Mesothelial cell of epicardium (in vitro differentiated cells): ENCODE data around the gene CENPA. TPM values are rescaled to one million over a fixed set of nuclear protein-coding genes. Genes with fewer than 3 reads are reported as not detected.

ENCODE experiments used
- DNase-seq, 2 experiments: peaks; one replicate each; pipeline ENCODE4 v3.0.0; 2021; ENCODE audit warnings: low spot score in 2 of 2; ENCODE audit not compliant: unreplicated experiment in 2 of 2
- H3K27ac Mint-ChIP-seq: 2 replicates; pipeline ENCODE4 v1.8.0; 2021; ENCODE audit warnings: mixed read lengths
- H3K27me3 Mint-ChIP-seq: 2 replicates; pipeline ENCODE4 v1.8.0; 2021; ENCODE audit warnings: low read depth, mixed read lengths
- H3K36me3 Mint-ChIP-seq: 2 replicates; pipeline ENCODE4 v1.8.0; 2021; ENCODE audit warnings: mixed read lengths
- H3K4me1 Mint-ChIP-seq: 2 replicates; pipeline ENCODE4 v1.8.0; 2021; ENCODE audit warnings: mixed read lengths
- H3K4me3 Mint-ChIP-seq: 2 replicates; pipeline ENCODE4 v1.8.0; 2021; ENCODE audit warnings: mild to moderate bottlenecking, moderate library complexity, mixed read lengths
- H3K9me3 Mint-ChIP-seq: 2 replicates; pipeline ENCODE4 v1.8.0; 2021; ENCODE audit warnings: mixed read lengths
- total RNA-seq: library from RNA; stranded (reverse); gene quantifications from 3 replicates; pipeline ENCODE4 v1.2.1, GENCODE V29; 2021
- TF ChIP-seq, protein P1 (sequence below): fragments of 200-600 bp; sonication (generic); IDR thresholded peaks from one replicate; pipeline ENCODE4 v1.5.0; 2021; ENCODE audit warnings: antibody characterized with exemption; ENCODE audit not compliant: unreplicated experiment

The CENPA gene
- total RNA-seq, 1 donor from 2014 or later, result 9.2 TPM

- Mint-ChIP-seq H3K36me3 (peaks cover 3% of the 10 kb centered on the region), H3K4me1 (peaks cover 9% of the 10 kb centered on the region), H3K4me3 (no peak overlapping the region), H3K27ac (no peak overlapping the region), H3K27me3 (no peaks in the 10 kb centered on the region), H3K9me3 (no peaks in the 10 kb centered on the region)
- DNase-seq, result no peak
- TF ChIP-seq, protein P1, sequence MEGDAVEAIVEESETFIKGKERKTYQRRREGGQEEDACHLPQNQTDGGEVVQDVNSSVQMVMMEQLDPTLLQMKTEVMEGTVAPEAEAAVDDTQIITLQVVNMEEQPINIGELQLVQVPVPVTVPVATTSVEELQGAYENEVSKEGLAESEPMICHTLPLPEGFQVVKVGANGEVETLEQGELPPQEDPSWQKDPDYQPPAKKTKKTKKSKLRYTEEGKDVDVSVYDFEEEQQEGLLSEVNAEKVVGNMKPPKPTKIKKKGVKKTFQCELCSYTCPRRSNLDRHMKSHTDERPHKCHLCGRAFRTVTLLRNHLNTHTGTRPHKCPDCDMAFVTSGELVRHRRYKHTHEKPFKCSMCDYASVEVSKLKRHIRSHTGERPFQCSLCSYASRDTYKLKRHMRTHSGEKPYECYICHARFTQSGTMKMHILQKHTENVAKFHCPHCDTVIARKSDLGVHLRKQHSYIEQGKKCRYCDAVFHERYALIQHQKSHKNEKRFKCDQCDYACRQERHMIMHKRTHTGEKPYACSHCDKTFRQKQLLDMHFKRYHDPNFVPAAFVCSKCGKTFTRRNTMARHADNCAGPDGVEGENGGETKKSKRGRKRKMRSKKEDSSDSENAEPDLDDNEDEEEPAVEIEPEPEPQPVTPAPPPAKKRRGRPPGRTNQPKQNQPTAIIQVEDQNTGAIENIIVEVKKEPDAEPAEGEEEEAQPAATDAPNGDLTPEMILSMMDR, result no peak
Observed at GRCh38 chr2:26805241-26805676, 19.4 kb downstream of the CENPA start.

DNA sequence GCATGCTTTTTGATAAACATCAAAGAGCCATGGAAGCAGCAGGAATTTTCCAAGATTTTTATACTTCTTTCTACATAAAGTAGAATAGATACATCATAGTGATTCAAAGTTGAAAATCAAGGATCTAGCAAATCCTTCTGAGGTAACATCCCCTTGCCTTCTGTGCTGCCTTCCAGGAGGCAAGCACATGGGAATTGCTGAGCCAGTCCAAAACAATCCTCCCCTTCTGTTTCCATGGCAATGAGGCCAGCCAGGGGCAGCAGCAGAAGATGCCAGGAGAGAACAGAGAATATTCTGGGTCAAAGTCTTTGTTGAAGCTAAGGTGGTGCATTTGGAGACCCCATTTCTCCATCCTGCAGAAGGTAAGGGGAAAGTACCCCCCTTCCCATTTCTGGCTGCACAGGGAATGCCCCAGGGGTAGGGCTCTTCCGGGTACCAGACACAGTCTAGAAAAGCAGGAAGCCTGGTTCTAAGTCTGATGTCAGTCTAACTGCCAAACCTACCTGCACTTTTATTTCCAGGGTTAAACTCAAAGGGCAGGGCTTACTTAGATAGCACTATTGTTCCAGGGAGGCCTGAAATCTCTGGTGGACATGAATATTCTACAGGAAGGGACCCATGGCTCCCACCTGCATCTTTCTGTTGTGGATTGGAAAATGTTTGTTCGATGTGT, 22.1 kb downstream of the CENPA start:
- no peak overlapping the region for H3K27ac Mint-ChIP-seq
- H3K4me3 Mint-ChIP-seq, result no peak overlapping the region
- H3K27me3 Mint-ChIP-seq, result no peaks in the 10 kb centered on the region
- no peaks in the 10 kb centered on the region for H3K9me3 Mint-ChIP-seq
- H3K36me3 Mint-ChIP-seq, result no peaks in the 10 kb centered on the region
- TF ChIP-seq, protein P1, result no peak
- peaks cover 9% of the 10 kb centered on the region for H3K4me1 Mint-ChIP-seq
- no peak for DNase-seq

DNA sequence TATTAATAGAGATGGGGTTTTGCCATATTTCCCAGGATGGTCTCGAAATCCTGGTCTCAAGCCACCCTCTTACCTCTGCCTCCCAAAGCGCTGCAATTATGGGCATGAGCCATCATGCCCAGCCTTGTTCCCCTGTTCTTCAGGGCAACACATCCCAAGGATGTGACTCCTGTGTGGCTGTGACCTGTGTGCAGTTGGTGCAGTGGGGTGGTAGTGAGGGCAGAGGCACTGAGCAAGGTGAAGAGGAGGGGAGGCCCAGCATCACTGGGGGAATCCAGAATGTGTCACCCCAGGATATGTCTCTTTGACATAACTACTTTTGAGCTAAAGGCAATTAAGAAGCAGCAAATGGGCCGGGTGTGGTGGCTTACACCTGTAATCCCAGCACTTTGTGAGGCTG, 23.4 kb downstream of the CENPA start:
- Mint-ChIP-seq H3K4me3 (no peak overlapping the region), H3K9me3 (no peaks in the 10 kb centered on the region), H3K27ac (no peak overlapping the region), H3K36me3 (no peaks in the 10 kb centered on the region), H3K4me1 (peaks cover 9% of the 10 kb centered on the region), H3K27me3 (no peaks in the 10 kb centered on the region)
- TF ChIP-seq, protein P1, result no peak
- no peak for DNase-seq

DNA sequence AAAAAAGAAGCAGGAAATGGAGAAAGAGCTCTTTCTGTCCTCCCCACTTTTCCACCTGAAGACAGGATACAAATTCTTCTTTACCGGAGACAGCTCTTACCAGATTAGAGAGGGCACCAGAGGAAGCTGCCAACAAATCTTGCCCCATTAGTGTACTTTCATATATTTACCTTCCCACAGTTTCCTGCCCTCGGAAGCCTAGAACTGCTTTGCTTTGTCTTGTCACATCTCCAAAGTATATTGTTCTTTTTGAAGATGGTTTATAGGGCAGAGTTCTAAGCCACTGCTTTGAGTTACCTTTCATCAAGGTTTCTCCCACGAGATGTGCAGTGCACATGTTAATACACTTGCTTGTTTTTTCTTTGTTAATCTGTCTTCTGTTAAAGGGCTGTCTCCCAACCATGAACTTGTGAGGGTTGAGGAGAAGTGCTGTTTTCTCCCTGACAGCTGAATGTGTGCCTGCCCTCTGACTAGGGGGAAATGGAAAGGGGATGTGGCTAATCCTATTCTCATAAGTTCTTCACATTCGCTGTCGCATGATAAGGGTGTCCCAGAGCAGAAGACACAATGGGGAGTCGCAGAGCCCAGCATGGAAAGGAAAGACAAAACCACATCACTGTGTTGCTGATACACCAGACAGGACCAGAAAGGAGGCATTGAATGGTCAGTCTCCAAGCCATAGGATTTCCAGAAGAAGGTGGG, 24.2 kb downstream of the CENPA start:
- no peaks in the 10 kb centered on the region for H3K36me3 Mint-ChIP-seq

DNA sequence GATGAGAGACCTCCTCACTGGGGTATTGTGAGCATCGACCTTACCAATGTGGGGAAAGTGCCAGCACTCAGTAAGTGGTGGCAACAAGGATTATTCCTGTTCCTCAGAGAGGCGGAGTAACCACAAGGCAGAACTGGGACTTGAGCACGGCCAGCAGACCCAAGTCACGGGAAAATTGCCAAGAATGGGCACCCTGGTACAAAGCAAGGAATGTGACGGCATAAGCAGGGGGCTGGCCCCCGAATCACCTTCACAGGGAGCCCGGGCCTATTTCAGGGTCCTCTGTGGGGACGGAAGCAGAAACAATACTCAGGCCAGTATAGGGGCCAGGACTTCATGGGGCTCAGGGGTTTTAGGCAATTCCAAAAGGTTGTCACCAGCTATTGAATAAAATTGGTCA, 25.4 kb downstream of the CENPA start:
- H3K27ac Mint-ChIP-seq, result no peak overlapping the region
- no peaks in the 10 kb centered on the region for H3K9me3 Mint-ChIP-seq
- no peak overlapping the region for H3K4me3 Mint-ChIP-seq
- peaks cover 9% of the 10 kb centered on the region for H3K4me1 Mint-ChIP-seq
- no peaks in the 10 kb centered on the region for H3K36me3 Mint-ChIP-seq
- H3K27me3 Mint-ChIP-seq, result peaks cover 2% of the 10 kb centered on the region
- TF ChIP-seq, protein P1, result no peak
- DNase-seq, result no peak

More for the DNA sequence above, 24.2 kb downstream of the CENPA start:
- no peak for DNase-seq
- no peaks in the 10 kb centered on the region for H3K9me3 Mint-ChIP-seq
- H3K4me3 Mint-ChIP-seq, result no peak overlapping the region
- no peaks in the 10 kb centered on the region for H3K27me3 Mint-ChIP-seq
- H3K27ac Mint-ChIP-seq, result no peak overlapping the region
- TF ChIP-seq, protein P1, result no peak
- peaks cover 9% of the 10 kb centered on the region for H3K4me1 Mint-ChIP-seq
